Measurements from ENCODE around the gene THADA. TPM values are rescaled to one million over a fixed set of nuclear protein-coding genes. Genes with fewer than 3 reads are reported as not detected.

THADA gene
- total RNA-seq, 1 experiment from 2014 or later = 27.5 TPM

GRCh38 chr2:43438858-43439655, 156.8 kb downstream of the THADA start (continued):
- TF ChIP-seq ZNF532 (CRISPR knock-in tag; IDR thresholded peaks at IDR 0.05; ENCODE audit: borderline replicate concordance) (no peak), PRRX2 (CRISPR knock-in tag; IDR thresholded peaks at IDR 0.05) (no peak), HMGXB4 (CRISPR knock-in tag; IDR thresholded peaks at IDR 0.05) (no peak), SMAD4 (CRISPR knock-in tag; IDR thresholded peaks at IDR 0.05) (no peak), NR2C2 (CRISPR knock-in tag; IDR thresholded peaks at IDR 0.05) (no peak), FOXK1 (CRISPR knock-in tag; IDR thresholded peaks at IDR 0.05) (no peak), SP1 (CRISPR knock-in tag; conservative IDR thresholded peaks at IDR 0.05) (no peak), EMX1 (CRISPR knock-in tag; IDR thresholded peaks at IDR 0.05) (no peak), ZNF423 (CRISPR knock-in tag; IDR thresholded peaks at IDR 0.05) (no peak)

- H3K4me3 Mint-ChIP-seq = no peak overlapping the region
- peaks cover 7% of the 10 kb centered on the region for H3K4me1 Mint-ChIP-seq
- TF ChIP-seq AR (CRISPR knock-in tag; IDR thresholded peaks at IDR 0.05) (no peak), SMAD3 (CRISPR knock-in tag; IDR thresholded peaks at IDR 0.05; ENCODE audit: borderline replicate concordance) (no peak)
- no peaks in the 10 kb centered on the region for H3K9me3 Mint-ChIP-seq
- ChIA-PET POLR2A (interaction anchor here (0.7 kb wide), 1 partner anchor 58 kb away, joined by 3 read pairs; no protein-coding TSS in a partner anchor), CTCF (no interaction called here)
- DNase-seq (ENCODE audit: low spot score) (no peak), ATAC-seq (no peak)
- H3K27me3 Mint-ChIP-seq (ENCODE audit: low read depth) = no peaks in the 10 kb centered on the region
- H3K36me3 Mint-ChIP-seq = no peaks in the 10 kb centered on the region
- no peak overlapping the region for H3K27ac Mint-ChIP-seq
Observed at GRCh38 chr2:43438342-43438741, 157.5 kb downstream of the THADA start.

- Mint-ChIP-seq H3K9me3 (peaks cover 6% of the 10 kb centered on the region), H3K36me3 (peaks cover 5% of the 10 kb centered on the region; the same call in 1 of the 2 replicates), H3K27me3 (ENCODE audit: low read depth) (no peaks in the 10 kb centered on the region), H3K4me1 (no peaks in the 10 kb centered on the region; the same call in 1 of the 2 replicates), H3K4me3 (no peak overlapping the region), H3K27ac (no peak overlapping the region)
- DNase-seq (ENCODE audit: low spot score) (no peak), ATAC-seq (no peak)
- no peak for TF ChIP-seq TCF7 (CRISPR knock-in tag; IDR thresholded peaks at IDR 0.05; ENCODE audit: low read depth)
- no peak for TF ChIP-seq ATF6 (CRISPR knock-in tag; IDR thresholded peaks at IDR 0.05)
- no peak for TF ChIP-seq NR3C1 (CRISPR knock-in tag; conservative IDR thresholded peaks at IDR 0.05; ENCODE audit: low read depth)
- ChIA-PET CTCF (interaction anchor here (1.2 kb wide), 1 partner anchor 10 kb away, joined by 3 read pairs; no protein-coding TSS in a partner anchor), POLR2A (no interaction called here)
Observed at GRCh38 chr2:43437363-43437762, 158.5 kb downstream of the THADA start.
